Endothelial cell of umbilical vein (primary cell): Measurements from ENCODE around the gene FAM3B. TPM values are rescaled to one million over a fixed set of nuclear protein-coding genes. Genes with fewer than 3 reads are reported as not detected.

ENCODE experiments used
- BruUV-seq: library from RNA; stranded (reverse); fragments of 400-500 nt; replicated peaks from 2 replicates; lab custom pipeline; 2021; lab: Mats Ljungman, UMichigan
- CTCF ChIA-PET: fragments of 300-600, 350-600 bp; sonication (Branson Sonifier 250); formaldehyde crosslinking; loops from one replicate; lab custom pipeline; 2021; ENCODE audit warnings: antibody characterized with exemption, inconsistent platforms; lab: Charles Lee
- POLR2A ChIA-PET: fragments of 300-600, 350-600 bp; sonication (Branson Sonifier 250); formaldehyde crosslinking; loops from one replicate; lab custom pipeline; 2021; ENCODE audit warnings: antibody characterized with exemption, inconsistent platforms; lab: Charles Lee
- DNase-seq: peaks from one replicate; pipeline ENCODE4 v3.0.0-alpha.2; 2011; ENCODE audit warnings: low read depth, low spot score
- FAIRE-seq: peaks from 2 replicates; lab custom pipeline; 2011; peaks lifted over from hg19 to GRCh38; lab: Jason Lieb, UNC
- H2AFZ ChIP-seq: 2 replicates; pipeline ENCODE4 v1.6.0; 2012; ENCODE audit warnings: low read depth, low read length, control low read depth, inconsistent platforms
- H3K27ac ChIP-seq: 2 replicates; pipeline ENCODE4 v1.5.1; 2011; ENCODE audit warnings: low read depth, mild to moderate bottlenecking, control low read depth, low read length, moderate library complexity; ENCODE audit not compliant: insufficient read depth
- H3K27me3 ChIP-seq, 2 experiments: 2 replicates each; pipeline versions ENCODE4 v1.6.0 to v1.6.1; 2011; ENCODE audit warnings: low read length in 2 of 2, mixed read lengths in 1 of 2; ENCODE audit not compliant: control insufficient read depth in 2 of 2, insufficient read depth in 2 of 2
- H3K36me3 ChIP-seq, 2 experiments: 2 replicates in 1 of 2; 3 replicates in 1 of 2; pipeline ENCODE4 v1.5.1; 2011; ENCODE audit warnings: low read length in 2 of 2, mild to moderate bottlenecking in 1 of 2, moderate library complexity in 1 of 2; ENCODE audit not compliant: control insufficient read depth in 2 of 2, insufficient read depth in 2 of 2; ENCODE audit errors: extremely low read depth in 1 of 2
- H3K4me1 ChIP-seq: 3 replicates; pipeline ENCODE4 v1.5.1; 2011; ENCODE audit warnings: mild to moderate bottlenecking, low read length; ENCODE audit not compliant: control insufficient read depth, insufficient read depth; ENCODE audit errors: extremely low read depth
- H3K4me2 ChIP-seq: 2 replicates; pipeline ENCODE4 v1.6.1; 2011; ENCODE audit warnings: low read length, control low read depth, mixed read lengths; ENCODE audit not compliant: insufficient read depth
- H3K4me3 ChIP-seq, 3 experiments: fragments of 200-600 bp in 1 of 3; sonication (generic), shearing (Covaris generic) in 1 of 3; replicated peaks in 1 of 3; 2 replicates each; pipeline ENCODE4 v1.5.1; 2011 to 2016; ENCODE audit warnings: control low read depth in 3 of 3, low read length in 3 of 3, mild to moderate bottlenecking in 2 of 3, inconsistent platforms in 1 of 3, low read depth in 1 of 3, moderate library complexity in 1 of 3; ENCODE audit not compliant: insufficient read depth in 1 of 3
- H3K79me2 ChIP-seq: 2 replicates; pipeline ENCODE4 v1.6.0; 2012; ENCODE audit warnings: low read length, inconsistent platforms; ENCODE audit not compliant: control insufficient read depth, insufficient read depth
- H3K9ac ChIP-seq: replicated peaks from 2 replicates; pipeline ENCODE3; 2011; ENCODE audit warnings: low read length, control low read depth; ENCODE audit not compliant: insufficient read depth; ENCODE audit errors: extremely low read depth
- H3K9me1 ChIP-seq: replicated peaks from 3 replicates; pipeline ENCODE4 v1.6.0; 2011; ENCODE audit warnings: mild to moderate bottlenecking, low read length; ENCODE audit not compliant: control insufficient read depth, insufficient read depth; ENCODE audit errors: extremely low read depth
- H3K9me3 ChIP-seq: replicated peaks from 2 replicates; pipeline ENCODE4 v1.5.1; 2012; ENCODE audit warnings: low read length, inconsistent platforms; ENCODE audit not compliant: control insufficient read depth, insufficient read depth
- H4K20me1 ChIP-seq: replicated peaks from 2 replicates; pipeline ENCODE3; 2011; ENCODE audit warnings: mild to moderate bottlenecking, low read length; ENCODE audit not compliant: control insufficient read depth, insufficient read depth; ENCODE audit errors: extremely low read depth
- CTCF ChIP-seq, 2 donors: IDR thresholded peaks; 1 replicate in 1 of 2; 2 replicates in 1 of 2; pipeline ENCODE4 v1.5.1; 2011; ENCODE audit warnings: low read length in 2 of 2, mild to moderate bottlenecking in 2 of 2, moderate library complexity in 2 of 2, control low read depth in 1 of 2, inconsistent platforms in 1 of 2, low read depth in 1 of 2; ENCODE audit not compliant: insufficient read depth in 1 of 2; ENCODE audit errors: extremely low read depth in 1 of 2
- EZH2 ChIP-seq: IDR thresholded peaks from 2 replicates; pipeline ENCODE4 v1.6.1; 2012; ENCODE audit warnings: borderline replicate concordance, low read depth, mild to moderate bottlenecking, moderate library complexity, low read length, inconsistent platforms; ENCODE audit not compliant: severe bottlenecking
- FOS ChIP-seq: IDR thresholded peaks from 2 replicates; pipeline ENCODE4 v1.6.1; 2011; ENCODE audit warnings: mild to moderate bottlenecking, low read length, moderate library complexity, borderline replicate concordance; ENCODE audit not compliant: insufficient read depth
- GATA2 ChIP-seq: IDR thresholded peaks from 2 replicates; pipeline ENCODE4 v1.7.0; 2011; ENCODE audit warnings: low read depth, mild to moderate bottlenecking, moderate library complexity, mixed read lengths, low read length; ENCODE audit not compliant: insufficient read length, insufficient read depth
- JUN ChIP-seq: IDR thresholded peaks from 2 replicates; pipeline ENCODE4 v1.6.1; 2011; ENCODE audit warnings: borderline replicate concordance, low read depth; ENCODE audit not compliant: insufficient read length, insufficient read depth
- MYC ChIP-seq: IDR thresholded peaks from one replicate; pipeline ENCODE4 v1.6.1; 2011; ENCODE audit warnings: mild to moderate bottlenecking, low read depth, low read length
- POLR2A ChIP-seq: IDR thresholded peaks from 2 replicates; pipeline ENCODE4 v1.6.1; 2012; ENCODE audit warnings: low read depth, mild to moderate bottlenecking, control low read depth, low read length
- POLR2AphosphoS5 ChIP-seq: IDR thresholded peaks from 2 replicates; pipeline ENCODE4 v1.6.1; 2012; ENCODE audit warnings: low read depth, mild to moderate bottlenecking, control low read depth, low read length, moderate library complexity; ENCODE audit not compliant: insufficient read depth
- dilution Hi-C: fragments of 300-500 bp; cut with MboI; formaldehyde crosslinking; loops from one replicate; pipeline ENCODE4 v1.15.0; 2019; ENCODE audit warnings: low sequenced_read_pairs; ENCODE audit not compliant: extremely low pct_ligation_motif_present
- intact Hi-C: fragments of 100-400 bp; cut with micrococcal nuclease; formaldehyde crosslinking; loops from one replicate; pipeline ENCODE4 v1.10.0; 2022
- polyA plus RNA-seq, 4 experiments: library from polyadenylated mRNA; depleted of rRNA in 3 of 4; stranded (reverse) in 3 of 4; unstranded in 1 of 4; fragments of >200 nt; gene quantifications; 2 replicates each; pipeline versions ENCODE4 v1.2.1 to v1.2.3, GENCODE V29; 2011 to 2012; ENCODE audit warnings: missing spikeins in 1 of 4
- total RNA-seq: library from RNA; stranded (reverse); gene quantifications from 2 replicates; pipeline ENCODE4 v1.2.3, GENCODE V29; 2021
- TF ChIP-seq, protein P1 (sequence below): IDR thresholded peaks from 2 replicates; pipeline ENCODE4 v1.6.1; 2011; ENCODE audit not compliant: insufficient read depth, insufficient read length

The FAM3B gene
- total and polyA plus RNA-seq, 2 donors (not counting 3 experiments of a cell fraction or from before 2014, with no cell fraction given), result not detected

DNA sequence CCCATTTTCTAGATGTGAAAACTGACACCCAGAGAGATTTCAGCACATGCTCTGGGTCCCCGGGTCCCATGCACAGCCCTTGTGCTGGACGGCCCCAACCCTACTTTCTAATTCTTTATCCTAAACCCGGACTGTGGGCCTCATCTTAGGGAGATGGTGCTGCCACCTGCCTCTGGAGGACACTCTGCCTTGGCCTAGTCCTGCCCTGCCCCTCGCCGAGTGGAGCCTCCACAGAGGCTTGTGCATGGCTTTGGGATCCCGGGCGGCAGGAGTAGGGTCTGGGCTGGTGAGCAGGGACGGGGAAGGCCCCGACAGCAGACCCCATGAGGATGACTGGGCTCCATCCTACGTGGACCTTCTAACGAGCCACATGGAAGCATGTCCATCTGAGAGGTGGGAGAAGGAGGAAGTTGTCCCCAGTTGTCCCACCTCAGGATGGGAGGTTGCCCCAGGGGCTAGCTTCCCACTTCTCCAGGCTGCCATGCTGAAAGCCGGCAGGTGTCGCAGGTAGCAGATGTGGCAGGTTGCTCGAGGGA is 57.6 kb downstream of the FAM3B start:
- POLR2A ChIA-PET, result no interaction called here
- H3K79me2 ChIP-seq, result no peaks in the 10 kb centered on the region
- intact Hi-C loops, result no loop called here
- TF ChIP-seq MYC (no peak), POLR2A (no peak), FOS (no peak), JUN (no peak), CTCF (IDR thresholded peaks at IDR 0.05; ENCODE audit: extremely low read depth in 1 of 2, insufficient read depth in 1 of 2, low read depth in 1 of 2, low read length in 2 of 2) (no peak), GATA2 (no peak), POLR2AphosphoS5 (no peak), EZH2 (no peak)
- TF ChIP-seq, protein P1, sequence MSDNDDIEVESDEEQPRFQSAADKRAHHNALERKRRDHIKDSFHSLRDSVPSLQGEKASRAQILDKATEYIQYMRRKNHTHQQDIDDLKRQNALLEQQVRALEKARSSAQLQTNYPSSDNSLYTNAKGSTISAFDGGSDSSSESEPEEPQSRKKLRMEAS, result no peak
- no peaks in the 10 kb centered on the region for H4K20me1 ChIP-seq
- no peaks in the 10 kb centered on the region for H3K4me1 ChIP-seq
- DNase-seq (no peak), FAIRE-seq (no peak)
- no peak overlapping the region for H3K4me2 ChIP-seq
- H3K9me3 ChIP-seq, result no peaks in the 10 kb centered on the region
- H2AFZ ChIP-seq, result no peak overlapping the region
- no peak overlapping the region for H3K27ac ChIP-seq
- dilution Hi-C loops, result no loop called here
- CTCF ChIA-PET, result no interaction called here
- H3K9ac ChIP-seq, result no peak overlapping the region
- no peaks in the 10 kb centered on the region for H3K36me3 ChIP-seq
- H3K9me1 ChIP-seq, result no peaks in the 10 kb centered on the region
- no peaks in the 10 kb centered on the region for H3K27me3 ChIP-seq
- no peak overlapping the region for H3K4me3 ChIP-seq
- BruUV-seq, result no TSS peak
